GM21619 (cell line): Measurements from ENCODE around the gene RDH8.

Source experiments
- ATAC-seq: cut with Tn5 transposase; IDR thresholded peaks from one replicate; pipeline ENCODE4 v1.9.1; 2021; ENCODE audit not compliant: unreplicated experiment

The RDH8 gene

GRCh38 chr19:10036601-10037071 is 23.4 kb downstream of the RDH8 start:
- ATAC-seq: no peak

GRCh38 chr19:10037367-10037766 is 24.1 kb downstream of the RDH8 start:
- no peak for ATAC-seq

- ATAC-seq: no peak
Measured at GRCh38 chr19:10037809-10038208, 24.5 kb downstream of the RDH8 start.

- no peak for ATAC-seq
Measured at GRCh38 chr19:10043286-10043927, 30.1 kb downstream of the RDH8 start.

- no peak for ATAC-seq
Measured at GRCh38 chr19:10044390-10044789, 31.1 kb downstream of the RDH8 start.

- ATAC-seq: no peak
Measured at GRCh38 chr19:10045371-10045770, 32.1 kb downstream of the RDH8 start.

GRCh38 chr19:10049626-10050025 is 36.3 kb downstream of the RDH8 start:
- no peak for ATAC-seq

- no peak for ATAC-seq
Measured at GRCh38 chr19:10052602-10053360, 39.5 kb downstream of the RDH8 start.

- no peak for ATAC-seq
Measured at GRCh38 chr19:10061717-10062310, 48.5 kb downstream of the RDH8 start.

- ATAC-seq: no peak
Measured at GRCh38 chr19:10068205-10068604, 54.9 kb downstream of the RDH8 start.

GRCh38 chr19:10069046-10069445 is 55.8 kb downstream of the RDH8 start:
- ATAC-seq: no peak

- ATAC-seq: no peak
Measured at GRCh38 chr19:10070730-10071446, 57.6 kb downstream of the RDH8 start.
